NCI-H1092 treated with DMSO at 0.1 percent for 48 hours (cell line): ENCODE data around the gene GAS7.

Experiments
- DNase-seq: peaks from one replicate; lab custom pipeline; 2025; lab: John Stamatoyannopoulos, UW

The GAS7 gene

GRCh38 chr17:9887508-9887907 is 310.9 kb downstream of the GAS7 start:
- DNase-seq: no peak

DNA sequence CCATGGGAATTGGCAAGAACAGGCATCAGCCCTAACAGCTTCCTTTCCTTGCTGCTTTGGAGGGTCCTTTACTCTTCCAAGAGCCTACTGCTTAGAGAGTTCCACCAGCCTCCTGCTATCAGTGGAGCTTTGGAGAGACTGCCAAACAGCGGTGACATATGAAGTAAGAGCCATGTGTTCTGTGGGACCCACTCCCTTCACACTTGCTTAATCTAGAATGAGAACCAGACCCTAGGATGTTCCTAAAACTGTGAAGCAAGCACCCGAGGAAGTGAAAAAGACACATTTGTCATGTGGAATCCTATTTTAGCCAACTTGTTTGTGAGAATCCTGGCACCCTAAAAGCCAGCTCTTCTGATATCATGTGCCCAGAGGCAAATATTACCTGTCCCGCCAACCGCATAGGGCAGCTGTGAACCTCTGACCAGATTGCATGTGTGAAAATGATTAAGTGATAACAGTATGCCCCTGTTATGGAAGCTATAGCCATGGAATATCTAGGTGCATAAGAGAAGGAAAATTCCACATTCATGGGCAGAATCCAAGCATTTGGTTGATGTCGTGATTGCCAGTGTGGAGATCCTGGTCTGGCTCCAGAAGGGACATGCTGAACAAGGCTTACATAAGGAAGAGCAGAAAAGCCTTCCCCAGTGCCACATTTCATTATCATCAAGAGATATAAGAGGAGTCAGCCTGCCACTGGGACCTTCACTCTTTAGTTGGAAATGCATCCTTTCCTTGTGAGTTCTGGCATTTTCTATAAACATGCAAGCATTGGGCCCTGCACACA is 312.1 kb downstream of the GAS7 start:
- no peak for DNase-seq

GRCh38 chr17:9883451-9883850 is 315.0 kb downstream of the GAS7 start:
- DNase-seq: no peak

DNA sequence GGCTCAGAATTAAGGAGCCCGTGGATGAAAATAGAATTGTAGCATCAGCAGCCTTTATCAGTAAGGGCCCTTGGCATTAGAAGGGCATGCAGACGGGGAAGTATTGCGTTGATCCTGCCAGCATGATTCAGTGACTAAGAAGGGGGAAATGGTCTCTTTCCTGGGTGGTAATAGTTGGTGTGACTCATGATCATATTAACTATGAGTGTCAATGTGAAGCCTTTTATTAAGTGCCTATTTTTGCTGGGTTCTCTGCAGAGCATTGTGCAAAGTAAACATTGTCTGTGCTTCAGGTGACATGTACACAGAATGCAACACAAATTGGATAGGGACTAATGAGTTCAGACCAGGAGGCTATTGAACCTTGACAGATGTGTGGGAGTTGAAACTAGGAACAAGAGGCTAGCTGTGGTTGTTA is 317.8 kb downstream of the GAS7 start:
- DNase-seq: no peak

- no peak for DNase-seq
Measured at GRCh38 chr17:9878786-9879525, 319.4 kb downstream of the GAS7 start.

DNA sequence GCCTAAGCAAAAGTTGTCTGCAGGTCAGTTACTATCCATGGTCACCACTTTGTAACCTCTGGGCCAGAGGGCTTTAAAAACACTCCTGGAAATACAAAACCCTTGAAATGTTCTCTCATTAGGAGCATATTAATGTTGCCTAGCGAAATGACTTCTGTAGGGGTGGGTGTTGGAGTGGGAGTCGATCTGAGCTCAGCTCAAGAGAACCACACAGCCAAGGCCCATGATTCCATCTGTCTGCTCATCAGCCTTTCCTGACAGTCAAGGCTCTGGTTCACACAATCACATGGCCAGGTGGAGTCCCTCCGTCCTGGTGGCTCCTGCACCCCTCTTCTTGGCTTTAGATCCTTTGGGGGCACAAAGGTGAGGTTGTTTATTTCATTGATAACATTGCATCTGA is 320.1 kb downstream of the GAS7 start:
- no peak for DNase-seq

GRCh38 chr17:9875441-9875840 is 323.0 kb downstream of the GAS7 start:
- DNase-seq: no peak

DNA sequence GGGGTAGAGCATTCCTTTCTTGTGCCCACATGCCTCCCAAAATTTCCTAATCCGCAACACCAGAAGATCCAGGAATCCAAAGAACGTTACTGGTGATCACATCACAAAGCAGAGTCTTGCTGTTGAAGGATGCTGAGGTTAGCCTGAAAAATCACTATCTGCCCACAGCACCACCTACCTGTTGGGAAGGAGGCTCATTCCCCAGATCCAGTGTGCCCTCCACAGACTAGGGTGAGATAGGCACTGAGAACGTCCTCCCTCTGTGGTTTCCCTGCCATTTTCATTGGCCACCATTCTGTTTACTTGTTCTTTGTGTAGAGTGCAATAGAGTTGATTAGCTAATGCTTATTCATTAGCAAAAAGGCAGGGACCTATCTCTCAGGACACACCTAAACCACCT is 323.7 kb downstream of the GAS7 start:
- DNase-seq: no peak

DNA sequence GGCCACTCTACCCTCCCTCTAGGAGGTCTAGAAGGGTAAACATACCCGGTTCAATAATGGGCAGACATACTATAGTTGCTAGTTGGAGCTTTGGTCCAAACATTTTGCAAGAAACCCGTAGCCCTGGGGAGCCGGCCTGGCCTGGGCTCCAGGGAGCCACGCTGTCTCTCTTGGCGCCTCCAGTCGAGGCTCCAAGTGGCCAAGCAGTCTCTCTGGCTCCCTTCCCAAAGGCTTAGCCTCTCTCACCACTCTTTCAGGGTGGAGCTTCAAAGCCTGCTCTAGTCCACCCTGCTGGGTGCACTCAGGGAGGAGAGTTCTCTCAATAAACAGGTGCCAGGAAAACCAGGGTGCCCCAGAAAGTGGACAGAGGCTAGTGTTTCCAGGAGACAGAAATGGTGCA is 325.6 kb downstream of the GAS7 start:
- no peak for DNase-seq

DNA sequence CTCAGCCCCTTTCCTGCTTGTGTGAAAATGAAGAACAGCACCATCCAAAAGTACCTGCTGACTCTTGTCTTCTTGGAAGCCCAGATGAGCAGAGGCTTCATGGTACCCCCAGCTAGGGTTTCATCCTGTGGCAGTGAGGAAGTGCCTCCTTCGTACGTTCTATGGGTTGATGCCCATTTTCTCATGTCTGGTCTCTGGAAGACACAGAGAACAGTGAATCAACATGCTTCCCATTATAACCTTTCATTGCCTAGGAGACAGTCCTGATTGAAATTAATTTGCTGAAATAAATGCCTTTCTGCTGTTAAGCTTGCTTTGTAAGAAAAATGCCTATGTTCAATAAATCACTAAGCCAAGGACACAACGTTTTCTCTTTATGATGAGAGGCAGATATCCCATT is 329.9 kb downstream of the GAS7 start:
- no peak for DNase-seq

DNA sequence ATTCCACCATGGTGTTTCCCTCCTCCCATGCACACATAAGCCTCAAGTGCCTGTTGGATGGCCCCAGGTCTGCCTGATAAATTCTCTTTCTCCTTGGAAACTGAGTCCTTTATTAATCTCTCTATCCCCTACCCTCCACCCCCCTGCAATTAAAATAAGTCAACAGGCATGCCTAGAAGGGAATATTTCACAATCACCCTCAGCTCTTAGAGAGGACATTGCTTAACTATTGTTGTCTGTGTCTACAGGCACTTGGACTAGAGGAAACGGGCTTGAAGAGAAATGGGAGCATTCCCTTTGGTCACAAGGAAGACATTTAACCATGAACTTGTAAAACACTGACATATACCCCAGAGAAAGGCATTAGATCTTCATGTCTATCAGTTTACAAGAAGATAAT is 332.8 kb downstream of the GAS7 start:
- no peak for DNase-seq

- no peak for DNase-seq
Measured at GRCh38 chr17:9862949-9863348, 335.5 kb downstream of the GAS7 start.

DNA sequence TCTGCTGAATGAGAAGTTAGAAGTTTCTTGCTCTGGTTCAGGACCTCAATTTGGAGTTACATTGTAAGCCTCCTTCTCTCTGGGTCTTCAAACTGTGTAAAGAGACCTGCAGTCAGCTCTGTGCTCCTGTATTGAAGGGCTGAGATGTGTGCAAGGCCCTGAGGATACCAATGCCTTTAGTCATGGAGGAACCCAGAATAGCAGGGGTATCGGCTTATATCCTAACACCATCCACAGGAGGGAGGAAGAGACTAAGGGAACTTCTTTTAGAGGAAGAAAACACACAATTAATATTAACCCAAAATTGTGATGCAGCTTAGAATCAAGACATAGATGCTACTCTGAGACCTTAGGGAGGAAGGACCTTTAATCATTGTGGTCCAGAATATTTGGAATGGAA is 336.2 kb downstream of the GAS7 start:
- DNase-seq: no peak

GRCh38 chr17:9860851-9861250 is 337.6 kb downstream of the GAS7 start:
- no peak for DNase-seq
